ENCODE data around the gene BOD1.

Gene BOD1

GRCh38 chr5:173573126-173573960 lies 43.1 kb downstream of the BOD1 start:
- peak; percentile 77 for DNase-seq

DNA sequence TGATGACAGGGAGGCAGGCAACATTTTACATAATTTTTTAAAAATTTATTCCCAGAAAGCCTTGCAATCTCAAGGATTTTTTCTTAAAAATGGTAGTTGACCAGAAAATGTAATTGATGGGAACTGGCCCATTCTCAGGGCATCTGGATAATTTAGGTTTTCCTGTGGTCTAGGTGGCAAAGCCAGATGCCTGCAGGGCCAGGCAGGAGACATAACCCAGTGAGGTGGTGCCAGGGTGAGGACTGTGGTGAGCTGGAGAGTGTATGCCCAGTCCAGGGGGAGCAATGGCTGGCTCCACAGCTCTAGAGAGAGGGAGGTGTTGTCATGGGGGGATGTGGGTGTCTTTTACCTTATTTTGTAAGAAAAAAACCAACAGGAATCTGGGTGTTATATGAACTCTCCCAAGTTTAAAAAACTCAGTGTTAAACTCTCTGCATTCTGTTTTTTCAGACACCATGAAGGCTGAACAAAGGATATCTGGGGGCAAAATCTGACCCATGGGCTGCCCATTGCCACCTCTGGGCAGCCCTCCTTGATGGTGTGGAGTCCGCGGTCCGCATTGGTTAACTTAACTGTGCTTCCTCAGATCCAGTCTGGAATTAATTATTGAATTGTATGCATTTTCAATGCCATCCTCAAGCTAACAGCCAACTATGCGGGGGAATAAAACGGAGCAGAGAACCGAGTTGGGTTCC lies 43.9 kb downstream of the BOD1 start:
- DNase-seq = no peak

GRCh38 chr5:173570321-173571090 lies 45.9 kb downstream of the BOD1 start:
- DNase-seq = no peak

GRCh38 chr5:173568703-173569102 lies 47.7 kb downstream of the BOD1 start:
- DNase-seq = no peak

DNA sequence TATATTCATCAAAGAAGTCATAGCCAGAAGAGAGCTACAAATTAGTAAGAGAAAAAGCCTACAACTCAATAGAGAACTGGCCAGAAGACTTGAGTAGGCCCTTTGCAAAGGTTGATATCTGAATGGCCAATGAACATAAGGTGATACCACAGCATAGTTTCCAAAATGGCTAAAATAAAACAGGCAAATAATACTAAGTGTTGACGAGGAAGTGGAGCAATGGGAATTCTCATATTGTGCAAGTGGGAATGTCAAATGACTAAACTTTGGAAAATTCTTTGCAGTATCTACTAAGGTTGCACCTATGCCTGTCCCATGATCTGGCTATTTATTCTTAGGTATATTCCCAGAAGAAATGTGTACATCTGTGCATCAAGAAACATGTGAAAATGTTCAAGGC lies 48.3 kb downstream of the BOD1 start:
- DNase-seq = no peak

DNA sequence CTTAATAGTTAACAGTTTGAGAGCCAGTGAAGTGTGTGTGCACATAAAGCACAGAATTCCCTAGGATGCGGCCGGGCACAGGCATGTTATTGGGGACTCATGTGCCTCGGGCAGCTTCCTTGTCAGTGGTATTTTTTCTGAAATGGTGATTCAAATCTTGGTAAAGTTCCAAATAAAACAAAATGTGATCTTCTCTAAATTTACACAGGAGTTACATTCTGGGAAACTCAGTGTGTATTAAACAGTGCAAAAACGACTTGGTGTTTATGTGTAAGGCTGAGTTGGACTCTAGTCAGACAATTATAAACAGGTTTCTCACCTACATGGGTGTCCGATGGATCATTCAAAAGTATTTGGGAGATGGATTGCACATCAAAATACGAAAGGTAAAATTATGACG lies 48.9 kb downstream of the BOD1 start:
- no peak for DNase-seq

GRCh38 chr5:173565491-173566072 lies 50.9 kb downstream of the BOD1 start:
- no peak for DNase-seq

DNA sequence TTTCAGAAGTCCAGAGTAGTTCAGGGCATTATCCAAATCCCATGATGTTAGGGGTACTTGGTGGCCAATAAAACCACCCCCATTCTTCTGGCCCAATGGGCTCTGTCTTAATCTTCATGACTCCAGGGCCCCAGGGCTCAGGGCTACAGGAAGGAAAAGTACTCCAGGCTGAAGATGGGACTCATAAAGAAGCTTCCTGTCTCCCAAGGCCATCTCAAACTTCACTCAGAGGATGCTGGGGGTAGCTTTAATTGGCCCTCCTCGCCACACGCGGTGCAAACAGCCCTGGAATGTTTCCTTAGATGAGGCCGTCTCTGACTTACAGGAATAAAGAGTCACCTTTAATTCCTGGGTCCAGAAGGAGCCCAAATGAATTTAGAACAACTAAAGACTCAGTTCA lies 52.3 kb downstream of the BOD1 start:
- DNase-seq = no peak

DNA sequence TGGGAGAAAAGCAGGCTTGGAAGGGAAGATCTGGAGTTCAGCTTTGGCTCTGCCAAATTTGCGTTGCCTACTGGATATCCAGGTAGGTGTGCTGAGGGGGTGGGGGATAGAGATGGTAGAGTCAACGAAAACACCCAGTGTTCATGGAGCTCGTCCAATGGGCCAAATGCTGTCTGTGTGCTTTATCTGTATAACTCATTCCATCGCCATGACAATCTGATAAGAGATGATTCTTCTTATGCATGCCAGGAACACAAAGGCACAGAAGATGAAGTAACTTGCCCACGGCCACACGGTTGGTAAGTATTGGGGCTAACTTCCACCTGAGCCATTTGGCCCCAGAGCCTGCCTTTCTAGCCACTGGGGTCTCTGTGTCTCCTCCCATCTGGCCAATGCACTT lies 53.2 kb downstream of the BOD1 start:
- DNase-seq = no peak

- no peak for DNase-seq
These were observed 54.0 kb downstream of the BOD1 start for GRCh38 chr5:173562451-173562850.
